ENCODE results near the gene RSKR. TPM values are rescaled to one million over a fixed set of nuclear protein-coding genes. Genes with fewer than 3 reads are reported as not detected.
A peak's percentile ranks its signal among the peaks of the same experiment; 100 is the strongest.

RSKR gene
- total and polyA plus RNA-seq, 9 of the 15 experiments (the other 6 are each of a cell fraction or from before 2014, with no cell fraction given): 1.4 to 42.3 (median 16.2) TPM

DNA sequence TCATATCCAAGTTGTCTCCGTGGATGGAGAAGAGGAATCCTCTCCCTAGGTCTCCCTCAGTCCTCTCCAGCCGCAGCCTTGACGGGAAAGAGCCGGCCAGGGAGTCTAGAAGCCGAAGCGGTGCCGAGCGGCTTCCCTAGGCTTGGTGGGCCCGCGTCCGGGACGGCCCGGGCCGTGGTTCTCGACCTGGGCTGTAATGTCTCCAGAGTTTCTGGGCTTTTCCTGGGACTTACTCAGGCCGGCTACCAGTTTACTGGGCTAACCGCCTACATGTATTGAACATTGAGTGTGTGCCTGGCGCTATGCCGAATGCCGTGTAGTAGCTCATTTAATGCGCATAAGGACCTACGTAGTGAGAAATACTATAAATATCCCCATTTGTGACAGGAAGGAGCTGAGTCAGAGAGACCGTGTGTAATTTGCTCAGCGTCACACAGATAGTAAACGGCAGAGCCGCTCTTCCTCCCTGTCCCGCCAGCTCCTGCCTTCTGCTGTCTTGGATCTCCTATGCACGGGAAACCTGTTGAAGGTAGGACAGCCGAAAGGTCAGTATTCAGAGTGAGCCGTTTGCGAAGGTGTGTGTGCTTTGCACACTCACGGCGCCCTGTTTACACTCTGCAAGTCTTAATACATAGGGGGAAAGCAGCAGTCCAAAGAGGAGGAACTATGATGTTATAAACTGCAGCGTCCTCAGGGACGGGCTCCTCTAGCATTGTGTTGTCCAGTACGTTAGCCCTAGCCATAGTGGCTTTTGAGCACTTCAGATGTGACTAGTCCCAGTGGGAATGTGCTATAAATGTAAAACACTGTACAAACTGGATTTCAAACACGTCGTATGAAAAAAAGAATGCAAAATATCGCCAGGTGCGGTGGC lies 14.4 kb downstream of the RSKR start (continued):
- TF ChIP-seq ZNF699 (CRISPR knock-in tag; IDR thresholded peaks at IDR 0.05; ENCODE audit: insufficient replicate concordance): no peak
- TF ChIP-seq PHF8 (IDR thresholded peaks at IDR 0.05; ENCODE audit: borderline replicate concordance, low read length): no peak
- TF ChIP-seq SMAD2 (IDR thresholded peaks at IDR 0.05; ENCODE audit: low read depth, low read length): no peak
- TF ChIP-seq KAT8 (IDR thresholded peaks at IDR 0.05; ENCODE audit: low read depth): no peak
- TF ChIP-seq, protein P1, sequence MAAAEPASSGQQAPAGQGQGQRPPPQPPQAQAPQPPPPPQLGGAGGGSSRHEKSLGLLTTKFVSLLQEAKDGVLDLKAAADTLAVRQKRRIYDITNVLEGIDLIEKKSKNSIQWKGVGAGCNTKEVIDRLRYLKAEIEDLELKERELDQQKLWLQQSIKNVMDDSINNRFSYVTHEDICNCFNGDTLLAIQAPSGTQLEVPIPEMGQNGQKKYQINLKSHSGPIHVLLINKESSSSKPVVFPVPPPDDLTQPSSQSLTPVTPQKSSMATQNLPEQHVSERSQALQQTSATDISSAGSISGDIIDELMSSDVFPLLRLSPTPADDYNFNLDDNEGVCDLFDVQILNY (CRISPR knock-in tag; IDR thresholded peaks at IDR 0.05): no peak
- TF ChIP-seq, protein P2, sequence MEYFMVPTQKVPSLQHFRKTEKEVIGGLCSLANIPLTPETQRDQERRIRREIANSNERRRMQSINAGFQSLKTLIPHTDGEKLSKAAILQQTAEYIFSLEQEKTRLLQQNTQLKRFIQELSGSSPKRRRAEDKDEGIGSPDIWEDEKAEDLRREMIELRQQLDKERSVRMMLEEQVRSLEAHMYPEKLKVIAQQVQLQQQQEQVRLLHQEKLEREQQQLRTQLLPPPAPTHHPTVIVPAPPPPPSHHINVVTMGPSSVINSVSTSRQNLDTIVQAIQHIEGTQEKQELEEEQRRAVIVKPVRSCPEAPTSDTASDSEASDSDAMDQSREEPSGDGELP (CRISPR knock-in tag; IDR thresholded peaks at IDR 0.05; ENCODE audit: borderline replicate concordance): peak; percentile 53; the same call in 1 of the 2 replicates
- no peak for TF ChIP-seq NR3C1 (CRISPR knock-in tag; IDR thresholded peaks at IDR 0.05)
- TF ChIP-seq, protein P3, sequence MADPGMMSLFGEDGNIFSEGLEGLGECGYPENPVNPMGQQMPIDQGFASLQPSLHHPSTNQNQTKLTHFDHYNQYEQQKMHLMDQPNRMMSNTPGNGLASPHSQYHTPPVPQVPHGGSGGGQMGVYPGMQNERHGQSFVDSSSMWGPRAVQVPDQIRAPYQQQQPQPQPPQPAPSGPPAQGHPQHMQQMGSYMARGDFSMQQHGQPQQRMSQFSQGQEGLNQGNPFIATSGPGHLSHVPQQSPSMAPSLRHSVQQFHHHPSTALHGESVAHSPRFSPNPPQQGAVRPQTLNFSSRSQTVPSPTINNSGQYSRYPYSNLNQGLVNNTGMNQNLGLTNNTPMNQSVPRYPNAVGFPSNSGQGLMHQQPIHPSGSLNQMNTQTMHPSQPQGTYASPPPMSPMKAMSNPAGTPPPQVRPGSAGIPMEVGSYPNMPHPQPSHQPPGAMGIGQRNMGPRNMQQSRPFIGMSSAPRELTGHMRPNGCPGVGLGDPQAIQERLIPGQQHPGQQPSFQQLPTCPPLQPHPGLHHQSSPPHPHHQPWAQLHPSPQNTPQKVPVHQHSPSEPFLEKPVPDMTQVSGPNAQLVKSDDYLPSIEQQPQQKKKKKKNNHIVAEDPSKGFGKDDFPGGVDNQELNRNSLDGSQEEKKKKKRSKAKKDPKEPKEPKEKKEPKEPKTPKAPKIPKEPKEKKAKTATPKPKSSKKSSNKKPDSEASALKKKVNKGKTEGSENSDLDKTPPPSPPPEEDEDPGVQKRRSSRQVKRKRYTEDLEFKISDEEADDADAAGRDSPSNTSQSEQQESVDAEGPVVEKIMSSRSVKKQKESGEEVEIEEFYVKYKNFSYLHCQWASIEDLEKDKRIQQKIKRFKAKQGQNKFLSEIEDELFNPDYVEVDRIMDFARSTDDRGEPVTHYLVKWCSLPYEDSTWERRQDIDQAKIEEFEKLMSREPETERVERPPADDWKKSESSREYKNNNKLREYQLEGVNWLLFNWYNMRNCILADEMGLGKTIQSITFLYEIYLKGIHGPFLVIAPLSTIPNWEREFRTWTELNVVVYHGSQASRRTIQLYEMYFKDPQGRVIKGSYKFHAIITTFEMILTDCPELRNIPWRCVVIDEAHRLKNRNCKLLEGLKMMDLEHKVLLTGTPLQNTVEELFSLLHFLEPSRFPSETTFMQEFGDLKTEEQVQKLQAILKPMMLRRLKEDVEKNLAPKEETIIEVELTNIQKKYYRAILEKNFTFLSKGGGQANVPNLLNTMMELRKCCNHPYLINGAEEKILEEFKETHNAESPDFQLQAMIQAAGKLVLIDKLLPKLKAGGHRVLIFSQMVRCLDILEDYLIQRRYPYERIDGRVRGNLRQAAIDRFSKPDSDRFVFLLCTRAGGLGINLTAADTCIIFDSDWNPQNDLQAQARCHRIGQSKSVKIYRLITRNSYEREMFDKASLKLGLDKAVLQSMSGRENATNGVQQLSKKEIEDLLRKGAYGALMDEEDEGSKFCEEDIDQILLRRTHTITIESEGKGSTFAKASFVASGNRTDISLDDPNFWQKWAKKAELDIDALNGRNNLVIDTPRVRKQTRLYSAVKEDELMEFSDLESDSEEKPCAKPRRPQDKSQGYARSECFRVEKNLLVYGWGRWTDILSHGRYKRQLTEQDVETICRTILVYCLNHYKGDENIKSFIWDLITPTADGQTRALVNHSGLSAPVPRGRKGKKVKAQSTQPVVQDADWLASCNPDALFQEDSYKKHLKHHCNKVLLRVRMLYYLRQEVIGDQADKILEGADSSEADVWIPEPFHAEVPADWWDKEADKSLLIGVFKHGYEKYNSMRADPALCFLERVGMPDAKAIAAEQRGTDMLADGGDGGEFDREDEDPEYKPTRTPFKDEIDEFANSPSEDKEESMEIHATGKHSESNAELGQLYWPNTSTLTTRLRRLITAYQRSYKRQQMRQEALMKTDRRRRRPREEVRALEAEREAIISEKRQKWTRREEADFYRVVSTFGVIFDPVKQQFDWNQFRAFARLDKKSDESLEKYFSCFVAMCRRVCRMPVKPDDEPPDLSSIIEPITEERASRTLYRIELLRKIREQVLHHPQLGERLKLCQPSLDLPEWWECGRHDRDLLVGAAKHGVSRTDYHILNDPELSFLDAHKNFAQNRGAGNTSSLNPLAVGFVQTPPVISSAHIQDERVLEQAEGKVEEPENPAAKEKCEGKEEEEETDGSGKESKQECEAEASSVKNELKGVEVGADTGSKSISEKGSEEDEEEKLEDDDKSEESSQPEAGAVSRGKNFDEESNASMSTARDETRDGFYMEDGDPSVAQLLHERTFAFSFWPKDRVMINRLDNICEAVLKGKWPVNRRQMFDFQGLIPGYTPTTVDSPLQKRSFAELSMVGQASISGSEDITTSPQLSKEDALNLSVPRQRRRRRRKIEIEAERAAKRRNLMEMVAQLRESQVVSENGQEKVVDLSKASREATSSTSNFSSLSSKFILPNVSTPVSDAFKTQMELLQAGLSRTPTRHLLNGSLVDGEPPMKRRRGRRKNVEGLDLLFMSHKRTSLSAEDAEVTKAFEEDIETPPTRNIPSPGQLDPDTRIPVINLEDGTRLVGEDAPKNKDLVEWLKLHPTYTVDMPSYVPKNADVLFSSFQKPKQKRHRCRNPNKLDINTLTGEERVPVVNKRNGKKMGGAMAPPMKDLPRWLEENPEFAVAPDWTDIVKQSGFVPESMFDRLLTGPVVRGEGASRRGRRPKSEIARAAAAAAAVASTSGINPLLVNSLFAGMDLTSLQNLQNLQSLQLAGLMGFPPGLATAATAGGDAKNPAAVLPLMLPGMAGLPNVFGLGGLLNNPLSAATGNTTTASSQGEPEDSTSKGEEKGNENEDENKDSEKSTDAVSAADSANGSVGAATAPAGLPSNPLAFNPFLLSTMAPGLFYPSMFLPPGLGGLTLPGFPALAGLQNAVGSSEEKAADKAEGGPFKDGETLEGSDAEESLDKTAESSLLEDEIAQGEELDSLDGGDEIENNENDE (IDR thresholded peaks at IDR 0.05; ENCODE audit: low read depth, low read length): no peak

Data from K562 (cell line).